K562 (cell line): ENCODE results near the gene PPP2R2D. TPM values are rescaled to one million over a fixed set of nuclear protein-coding genes. Genes with fewer than 3 reads are reported as not detected.
A peak's percentile ranks its signal among the peaks of the same experiment; 100 is the strongest.

Experiments
- ATAC-seq: fragments of 200-7000 bp; cut with Tn5 transposase; 3 replicates; pipeline ENCODE4 v1.9.1; 2020; ENCODE audit warnings: moderate library complexity
- BruUV-seq: library from RNA; stranded (reverse); fragments of 400-500 nt; replicated peaks from 2 replicates; lab custom pipeline; 2021; lab: Mats Ljungman, UMichigan
- CTCF ChIA-PET: fragments of 300-600 bp; formaldehyde crosslinking; extraction: SDS; loops from one replicate; lab custom pipeline; 2021; ENCODE audit warnings: low intra/inter-chr PET ratio; lab: Yijun Ruan, JAX
- POLR2A ChIA-PET: fragments of 300-600, 350-650 bp; sonication (Branson Sonifier 250); formaldehyde crosslinking; extraction: SDS; loops from one replicate; lab custom pipeline; 2021; ENCODE audit warnings: antibody characterized with exemption, inconsistent platforms; lab: Yijun Ruan, JAX
- DNase-seq, 4 experiments: peaks; one replicate each; pipeline versions ENCODE4 v3.0.0 to v3.0.0-alpha.2; 2011 to 2018; ENCODE audit warnings: low spot score in 3 of 4, mixed read lengths in 3 of 4; ENCODE audit errors: extremely low read depth in 1 of 4
- FAIRE-seq: peaks from 2 replicates; lab custom pipeline; 2011; peaks lifted over from hg19 to GRCh38; lab: Jason Lieb, UNC
- H2AFZ ChIP-seq: 2 replicates; pipeline ENCODE4 v1.6.0; 2011; ENCODE audit warnings: low read depth, low read length, control low read depth, inconsistent platforms
- H3K27ac ChIP-seq: fragments of 200-600 bp; 3 replicates; pipeline ENCODE4 v1.8.0; 2011; ENCODE audit warnings: low read depth, mild to moderate bottlenecking, control low read depth, inconsistent platforms, low read length, moderate library complexity, mixed read lengths; ENCODE audit errors: extremely low read depth
- H3K27me3 ChIP-seq, 2 experiments: fragments of 300-600 bp in 1 of 2; 2 replicates in 1 of 2; 3 replicates in 1 of 2; pipeline versions ENCODE4 v1.6.0 to v1.8.0; 2011; ENCODE audit warnings: inconsistent platforms in 2 of 2, low read length in 2 of 2, mild to moderate bottlenecking in 1 of 2, mixed read lengths in 1 of 2, moderate library complexity in 1 of 2; ENCODE audit not compliant: control insufficient read depth in 2 of 2, insufficient read depth in 2 of 2
- H3K36me3 ChIP-seq: fragments of 300-600 bp; 3 replicates; pipeline ENCODE4 v1.8.0; 2011; ENCODE audit warnings: mild to moderate bottlenecking, low read length, inconsistent platforms; ENCODE audit not compliant: control insufficient read depth, insufficient read depth
- H3K4me1 ChIP-seq, 2 experiments: fragments of 200-600 bp in 1 of 2; replicated peaks in 1 of 2; 2 replicates in 1 of 2; 3 replicates in 1 of 2; pipeline versions ENCODE4 v1.5.1 to v1.8.0; 2011; ENCODE audit warnings: inconsistent platforms in 2 of 2, low read length in 2 of 2, mild to moderate bottlenecking in 1 of 2, mixed read lengths in 1 of 2, moderate library complexity in 1 of 2; ENCODE audit not compliant: control insufficient read depth in 2 of 2, insufficient read depth in 2 of 2
- H3K4me2 ChIP-seq: 2 replicates; pipeline ENCODE4 v1.6.1; 2011; ENCODE audit warnings: low read length, control low read depth, inconsistent platforms, mixed read lengths; ENCODE audit not compliant: insufficient read depth
- H3K4me3 ChIP-seq: fragments of 200-600 bp; sonication (generic), shearing (Covaris generic); 2 replicates; pipeline ENCODE4 v1.5.1; 2016; ENCODE audit warnings: control low read depth, inconsistent platforms
- H3K79me2 ChIP-seq: fragments of 200-600 bp; 3 replicates; pipeline ENCODE4 v1.8.0; 2011; ENCODE audit warnings: low read length, inconsistent platforms; ENCODE audit not compliant: control insufficient read depth, insufficient read depth
- H3K9ac ChIP-seq, 2 experiments: 2 replicates each; pipeline versions ENCODE4 v1.6.0 to v1.6.1; 2011; ENCODE audit warnings: low read depth in 2 of 2, low read length in 2 of 2, control low read depth in 1 of 2, inconsistent platforms in 1 of 2, mild to moderate bottlenecking in 1 of 2, mixed read lengths in 1 of 2; ENCODE audit not compliant: insufficient read depth in 1 of 2
- H3K9me1 ChIP-seq: one replicate; pipeline ENCODE4 v1.6.0; 2011; ENCODE audit warnings: inconsistent platforms, mild to moderate bottlenecking, low read length, moderate library complexity; ENCODE audit not compliant: control insufficient read depth, insufficient read depth
- H3K9me3 ChIP-seq: replicated peaks from 2 replicates; pipeline ENCODE4 v1.5.1; 2011; ENCODE audit warnings: low read depth, low read length, inconsistent platforms; ENCODE audit not compliant: control insufficient read depth, insufficient read depth
- H4K20me1 ChIP-seq: replicated peaks from 2 replicates; pipeline ENCODE4 v1.6.1; 2011; ENCODE audit warnings: low read length, inconsistent platforms, mixed read lengths; ENCODE audit not compliant: control insufficient read depth, insufficient read depth
- CHD1 ChIP-seq: fragments of 200-600 bp; sonication (generic); IDR thresholded peaks from one replicate; pipeline ENCODE4 v1.6.1; 2012; ENCODE audit warnings: mild to moderate bottlenecking, moderate library complexity, low read length, inconsistent platforms
- E2F6 ChIP-seq, 2 experiments: IDR thresholded peaks; 2 replicates each; pipeline ENCODE4 v1.6.1; 2011; ENCODE audit warnings: borderline replicate concordance in 1 of 2, control low read depth in 1 of 2, low read depth in 1 of 2, low read length in 1 of 2, mild to moderate bottlenecking in 1 of 2, mixed read lengths in 1 of 2, moderate library complexity in 1 of 2; ENCODE audit not compliant: insufficient read depth in 1 of 2, insufficient read length in 1 of 2, poor library complexity in 1 of 2, severe bottlenecking in 1 of 2; ENCODE audit errors: extremely low read depth in 1 of 2
- GTF2F1 ChIP-seq: IDR thresholded peaks from 2 replicates; pipeline ENCODE4 v1.6.1; 2011; ENCODE audit warnings: low read depth, low read length, improper control_type of control experiment
- RBBP5 ChIP-seq: fragments of 200-600 bp; sonication (generic); IDR thresholded peaks from 2 replicates; pipeline ENCODE4 v1.6.1; 2012; ENCODE audit warnings: borderline replicate concordance, mild to moderate bottlenecking, low read length, control low read depth, inconsistent platforms; ENCODE audit not compliant: insufficient read depth, poor library complexity, severe bottlenecking
- STAG1 ChIP-seq: sonication (generic); formaldehyde crosslinking; IDR thresholded peaks from 2 replicates; pipeline ENCODE4 v1.5.0; 2020; ENCODE audit warnings: missing genetic modification reagents, borderline replicate concordance
- TAL1 ChIP-seq: fragments of 450-650 bp; IDR thresholded peaks from 2 replicates; pipeline ENCODE4 v1.6.1; 2016; ENCODE audit warnings: mild to moderate bottlenecking
- ZBTB34 ChIP-seq: fragments of 250-450 bp; sonication (Bioruptor Pico); IDR thresholded peaks from 2 replicates; pipeline ENCODE4 v1.8.0; 2021; ENCODE audit warnings: mild to moderate bottlenecking, moderate library complexity
- ZFP91 ChIP-seq: sonication (generic); formaldehyde crosslinking; IDR thresholded peaks from 2 replicates; pipeline ENCODE4 v1.8.0; 2022; ENCODE audit warnings: mild to moderate bottlenecking, missing genetic modification reagents
- ZNF695 ChIP-seq: fragments of 450-650 bp; formaldehyde crosslinking; IDR thresholded peaks from 2 replicates; pipeline ENCODE4 v1.4.0; 2020; ENCODE audit warnings: mild to moderate bottlenecking, moderate library complexity
- WGBS: fragments of 100-300 bp; shearing (Covaris generic); methylation state at CpG from one replicate; pipeline ENCODE4 v1.1.6; 2016; ENCODE audit warnings: low coverage, mixed read lengths; ENCODE audit not compliant: insufficient coverage; ENCODE audit errors: missing lambda C conversion rate; 5-methylcytosine and 5-hydroxymethylcytosine counted together
- in situ Hi-C: fragments of 300-500 bp; cut with MboI; formaldehyde crosslinking; loops from 4 replicates; pipeline ENCODE4 v1.15.0; 2018; ENCODE audit warnings: inconsistent platforms, mixed read lengths
- intact Hi-C: fragments of 100-400 bp; cut with micrococcal nuclease; formaldehyde crosslinking; loops from 2 replicates; pipeline ENCODE4 v1.14.2; 2022
- polyA plus RNA-seq, 8 experiments: library from polyadenylated mRNA; depleted of rRNA in 4 of 8; stranded (reverse) in 5 of 8; unstranded in 3 of 8; fragments of >200 nt; fragmentation: Nextera tagmentation in 2 of 8; fragmentation: Illumina TruSeq in 1 of 8; extraction: Ambion mirVana in 2 of 8; extraction: Trizol in 1 of 8; gene quantifications; 2 replicates each; pipeline versions ENCODE4 v1.2.1 to v1.2.3, GENCODE V29; 2011 to 2014; ENCODE audit warnings: inconsistent platforms in 1 of 8, missing spikeins in 1 of 8
- total RNA-seq, 7 experiments: library from RNA; depleted of rRNA in 6 of 7; stranded (reverse); fragments of >200 nt in 6 of 7; fragmentation: Illumina TruSeq in 2 of 7; extraction: Trizol in 2 of 7; gene quantifications; 2 replicates each; pipeline versions ENCODE4 v1.2.1 to v1.2.3, GENCODE V29; 2011 to 2021; ENCODE audit warnings: low replicate concordance in 1 of 7

Gene PPP2R2D
- total and polyA plus RNA-seq, 9 of the 15 experiments (the other 6 are each of a cell fraction or from before 2014, with no cell fraction given): 1.9 to 37.0 (median 26.8) TPM

- in situ Hi-C loops: no loop called here
Observed at GRCh38 chr10:131980761-131981428, 80.1 kb downstream of the PPP2R2D start.

More at GRCh38 chr10:131980761-131981428, 80.1 kb downstream of the PPP2R2D start:
- peak overlapping the region; percentile 55; the same call in 1 of the 2 replicates for H2AFZ ChIP-seq
- H3K27ac ChIP-seq: peak overlapping the region; percentile 67
- intact Hi-C loops: loop anchor here (5.0 to 10.0 kb wide), 2 partner anchors 41 to 76 kb away; partner anchors contain the start of gene PPP2R2D
- no peaks in the 10 kb centered on the region for H3K9me3 ChIP-seq
- H3K4me1 ChIP-seq: peaks cover 30 to 35% of the 10 kb centered on the region in 2 experiments; a peak in 4 of 5 replicates
- DNase-seq (peak in 2 of 4 experiments; percentile 21 to 24), ATAC-seq (peak; percentile 23), FAIRE-seq (no peak)
- peaks cover 68% of the 10 kb centered on the region for H3K79me2 ChIP-seq
- TF ChIP-seq STAG1 (CRISPR knock-in tag) (no peak), E2F6 (IDR thresholded peaks at IDR 0.05; ENCODE audit: borderline replicate concordance in 1 of 2, extremely low read depth in 1 of 2, insufficient read depth in 1 of 2, insufficient read length in 1 of 2, low read depth in 1 of 2, low read length in 1 of 2, poor library complexity in 1 of 2, severe bottlenecking in 1 of 2) (peak in 1 of 2 experiments; percentile 19), TAL1 (no peak), ZBTB34 (no peak), GTF2F1 (no peak), ZFP91 (CRISPR knock-in tag) (no peak), ZNF695 (no peak), CHD1 (peak; percentile 73), RBBP5 (peak; percentile 34)
- H3K27me3 ChIP-seq: no peaks in the 10 kb centered on the region
- ChIA-PET CTCF (interaction anchor here (1.5 kb wide), 1 partner anchor 42 kb away, joined by 9 read pairs; no protein-coding TSS in a partner anchor), POLR2A (interaction anchor here (1.1 kb wide), 1 partner anchor 42 kb away, joined by 3 read pairs; no protein-coding TSS in a partner anchor)
- peaks cover 30% of the 10 kb centered on the region for H4K20me1 ChIP-seq
- 5% methylated on average over 31 of the region's 31 CpGs for WGBS
- BruUV-seq: TSS peak; percentile 61
- H3K4me3 ChIP-seq: peak overlapping the region; percentile 68
- H3K4me2 ChIP-seq: peak overlapping the region; percentile 84
- H3K9ac ChIP-seq: peak overlapping the region; percentile 62 to 90
- peaks cover under 1% of the 10 kb centered on the region for H3K9me1 ChIP-seq
- peaks cover 29% of the 10 kb centered on the region for H3K36me3 ChIP-seq
